HG03432 (cell line): ENCODE results near the gene CHAC1.
"Not testable (repeated sequence)": the region's sequence is repeated elsewhere in the genome, so short reads cannot be mapped to it uniquely, and the experiment has no call there.

ENCODE experiments used
- ATAC-seq: cut with Tn5 transposase; IDR thresholded peaks from one replicate; pipeline ENCODE4 v1.9.1; 2021; ENCODE audit warnings: mild to moderate bottlenecking, moderate library complexity; ENCODE audit not compliant: unreplicated experiment

Gene CHAC1

DNA sequence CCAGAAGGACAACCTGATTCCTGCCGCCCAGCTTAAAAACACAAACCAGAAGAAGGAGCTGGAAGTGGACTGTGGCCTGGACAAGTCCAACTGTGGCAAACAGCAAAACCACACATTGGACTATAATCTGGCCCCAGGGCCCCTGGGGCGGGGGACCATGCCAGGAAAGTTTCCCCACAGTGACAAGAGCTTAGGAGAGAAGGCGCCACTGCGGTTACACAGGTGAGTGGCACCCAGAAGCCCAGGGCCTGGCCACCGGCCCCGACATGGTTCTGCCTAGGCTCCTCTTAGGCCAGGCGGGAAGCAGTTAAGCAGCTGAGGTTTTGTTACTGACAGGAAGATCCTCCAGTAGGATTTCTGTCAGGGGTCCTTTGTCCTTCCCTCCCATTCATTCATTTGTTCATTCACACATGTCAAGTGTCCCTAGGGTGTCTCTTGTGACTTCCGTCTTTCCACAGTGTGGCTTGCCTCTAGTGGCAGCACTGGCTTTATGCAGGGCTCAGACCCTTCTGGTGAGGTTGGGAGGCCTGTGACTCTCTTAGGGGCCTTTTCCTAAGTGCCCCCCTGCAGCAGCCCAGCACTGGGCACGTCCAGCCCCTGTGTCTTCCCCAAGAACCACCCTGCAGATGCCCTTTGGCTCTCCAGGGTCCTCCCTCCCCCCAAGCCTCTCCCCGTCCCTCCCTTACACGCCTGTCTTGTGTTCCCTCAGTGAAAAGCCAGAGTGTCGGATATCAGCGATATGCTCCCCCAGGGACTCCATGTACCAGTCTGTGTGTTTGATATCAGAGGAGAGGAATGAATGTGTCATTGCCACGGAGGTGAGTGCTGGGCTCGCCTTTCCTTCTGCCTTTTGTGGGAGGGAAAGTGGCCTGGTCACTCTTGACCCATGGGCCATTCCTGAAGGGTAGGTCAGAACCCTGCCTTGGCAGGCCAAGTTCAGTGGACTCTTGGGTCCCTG lies 16.3 kb upstream of the CHAC1 start:
- ATAC-seq = no peak

GRCh38 chr15:40937762-40938535 lies 15.3 kb upstream of the CHAC1 start:
- no peak for ATAC-seq

- no peak for ATAC-seq
These were observed 14.8 kb upstream of the CHAC1 start for GRCh38 chr15:40938536-40938870.

- ATAC-seq = no peak
These were observed 12.9 kb upstream of the CHAC1 start for GRCh38 chr15:40940296-40940801.

DNA sequence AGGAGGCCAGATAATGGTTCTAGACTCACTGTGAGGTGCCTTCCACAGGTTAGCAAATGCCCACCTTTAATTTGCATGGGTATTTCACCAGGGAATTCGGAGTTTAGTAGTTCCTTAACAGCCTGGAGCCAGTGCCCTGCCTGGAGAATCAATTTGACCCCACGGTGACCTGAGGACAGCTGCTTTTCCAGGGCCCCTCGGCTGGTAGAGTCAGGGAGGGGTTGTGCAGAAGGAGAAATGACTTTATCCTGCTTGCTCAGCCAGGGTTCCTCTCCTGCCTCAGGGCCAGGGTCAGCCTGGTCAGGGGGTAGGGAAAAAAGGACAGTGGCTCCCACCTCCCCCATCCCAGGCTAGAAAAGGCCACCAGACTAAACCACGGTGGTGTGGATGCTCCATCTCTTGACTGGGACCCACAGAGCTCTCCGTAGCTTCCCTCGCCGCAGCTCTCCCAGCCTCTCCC lies 12.2 kb upstream of the CHAC1 start:
- no peak for ATAC-seq

DNA sequence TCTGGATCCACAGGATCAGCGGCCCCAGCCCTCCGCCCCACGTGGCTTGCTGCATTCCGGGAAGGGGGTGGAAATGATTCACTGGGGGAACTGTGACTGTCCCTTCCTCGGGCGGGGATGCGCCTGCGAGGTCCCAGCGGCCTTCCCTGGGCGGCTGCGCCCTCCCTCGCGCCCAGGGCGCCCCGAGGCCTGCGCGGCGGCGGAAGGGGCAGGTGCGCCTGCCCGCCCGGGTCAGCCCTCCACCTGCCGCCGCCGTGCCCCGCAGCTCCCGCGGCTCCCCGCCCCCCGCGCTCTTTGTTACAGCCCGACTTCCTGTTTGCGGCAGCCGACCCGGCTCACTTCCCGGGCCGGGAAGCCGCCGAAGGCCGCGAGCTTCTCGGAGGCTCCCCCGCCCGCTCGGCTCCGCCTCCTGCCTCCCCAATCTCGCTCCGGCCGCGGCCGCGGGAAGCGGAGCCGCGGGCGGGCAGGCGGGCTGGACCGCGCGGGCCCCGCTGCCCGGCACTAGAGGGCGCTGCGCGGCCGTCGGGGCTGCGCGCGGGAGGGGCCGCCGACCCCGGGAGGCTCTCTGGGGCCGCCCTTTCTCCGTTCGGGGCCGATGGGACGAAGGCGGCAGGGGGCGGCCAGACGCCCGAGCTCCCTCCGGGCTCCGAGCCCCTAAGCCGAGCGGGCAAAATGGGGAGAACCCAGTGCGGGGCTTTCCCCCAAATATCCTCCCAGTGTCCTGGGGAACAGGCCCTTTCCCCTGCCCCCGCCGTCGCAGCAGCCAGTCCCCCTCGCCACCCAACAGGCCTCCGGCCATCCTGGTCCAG lies 11.5 kb upstream of the CHAC1 start:
- ATAC-seq = peak; percentile 64

DNA sequence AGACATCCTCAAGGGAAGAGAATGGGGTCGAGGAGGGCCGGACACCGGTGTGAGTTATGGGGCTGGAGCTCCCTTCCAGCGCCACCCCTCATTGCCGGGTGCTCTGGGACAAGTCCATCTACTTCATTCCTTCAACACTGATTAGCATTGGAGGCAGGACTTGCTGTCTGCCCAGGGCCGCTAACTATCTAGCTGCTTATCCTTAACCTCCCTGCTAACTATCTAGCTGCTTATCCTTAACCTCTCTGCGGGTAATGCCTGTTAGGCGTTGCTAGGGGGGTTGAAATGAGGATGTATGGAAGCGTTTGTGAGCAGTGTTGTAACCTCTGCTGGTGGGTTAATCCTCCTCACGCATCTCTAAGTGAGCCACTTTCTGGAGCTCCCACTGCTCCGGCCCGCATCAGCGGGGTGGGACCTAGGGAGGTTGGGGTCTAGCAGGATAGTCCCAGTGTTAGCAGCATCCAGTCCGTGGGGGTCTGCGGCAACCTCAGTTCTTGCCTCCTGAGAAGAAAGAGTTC lies 10.9 kb upstream of the CHAC1 start:
- peak; percentile 12 for ATAC-seq

- ATAC-seq = no peak
These were observed 10.4 kb upstream of the CHAC1 start for GRCh38 chr15:40942878-40943277.

DNA sequence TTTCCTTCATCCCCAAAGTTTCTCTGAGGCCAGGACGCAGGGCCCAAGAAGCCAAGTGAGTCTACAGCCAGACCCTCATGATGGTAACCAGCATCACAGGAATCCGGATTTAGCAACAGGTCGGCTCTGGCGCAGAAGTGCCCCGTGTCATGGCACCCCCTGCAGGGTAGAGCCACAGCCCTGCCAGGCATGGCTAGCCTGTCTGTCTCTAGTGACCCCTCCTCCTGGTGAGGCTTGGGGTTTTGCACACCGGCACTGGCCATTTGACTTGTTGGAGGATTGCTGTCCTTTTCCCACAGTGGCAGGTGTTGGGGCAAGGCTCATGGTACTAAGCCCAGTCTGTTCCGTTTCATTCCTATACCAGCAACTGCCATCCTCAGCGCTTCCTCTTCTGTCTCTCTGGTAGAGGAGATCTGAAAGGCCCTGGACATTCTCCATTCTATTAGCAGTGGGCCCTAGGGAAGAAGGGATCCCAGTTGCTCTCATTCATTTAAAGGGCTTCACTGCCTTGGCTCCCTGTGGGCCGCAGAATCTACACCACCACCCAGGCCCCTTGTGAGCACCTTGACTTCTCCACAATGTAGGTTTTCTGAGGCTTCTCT lies 9.4 kb upstream of the CHAC1 start:
- ATAC-seq = no peak

- no peak for ATAC-seq
These were observed 8.6 kb upstream of the CHAC1 start for GRCh38 chr15:40944510-40945296.

GRCh38 chr15:40948706-40949473 lies 4.4 kb upstream of the CHAC1 start:
- no peak for ATAC-seq

- ATAC-seq = no peak
These were observed 3.5 kb upstream of the CHAC1 start for GRCh38 chr15:40949756-40950207.

DNA sequence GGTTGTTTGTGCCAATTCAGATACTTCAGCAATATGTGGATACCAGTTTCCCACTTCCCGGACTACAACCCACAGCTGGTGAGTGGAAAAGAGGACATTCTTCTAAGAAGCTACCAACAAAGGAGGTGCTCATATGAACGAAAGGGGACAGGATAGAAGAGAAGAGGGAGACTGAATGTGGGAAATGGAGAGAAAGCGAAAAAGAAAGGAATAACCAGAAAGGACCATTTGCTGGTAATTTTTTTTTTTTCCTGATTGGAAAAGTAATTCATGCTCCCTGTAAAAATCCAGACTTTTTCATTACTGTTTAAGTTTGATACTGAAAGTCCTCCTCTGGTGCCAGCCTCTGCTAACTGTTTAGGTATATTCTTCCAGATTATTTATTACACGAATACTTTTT lies 1.5 kb upstream of the CHAC1 start:
- ATAC-seq = no peak

GRCh38 chr15:40952301-40952900 lies 870 bp upstream of the CHAC1 start:
- ATAC-seq = no peak

GRCh38 chr15:40953713-40954074 lies 423 bp downstream of the CHAC1 start:
- ATAC-seq = peak; percentile 6

GRCh38 chr15:40954158-40954848 lies 1.0 kb downstream of the CHAC1 start:
- not testable (repeated sequence) for ATAC-seq

GRCh38 chr15:40955141-40955903 lies 2.1 kb downstream of the CHAC1 start:
- no peak for ATAC-seq
